ENCODE results near the gene AGPAT3.

GRCh38 chr21:43873673-43874072, 8.7 kb downstream of the AGPAT3 start:
- TF ChIP-seq ZNF394 (tag by site-specific recombination; IDR thresholded peaks at IDR 0.05; ENCODE audit: borderline replicate concordance) (no peak), ZNF777 (tag by site-specific recombination; IDR thresholded peaks at IDR 0.05; ENCODE audit: borderline replicate concordance) (no peak), ZNF121 (tag by site-specific recombination; IDR thresholded peaks at IDR 0.05) (no peak), REST (tag by site-specific recombination; IDR thresholded peaks at IDR 0.05) (no peak), ATF2 (tag by site-specific recombination; IDR thresholded peaks at IDR 0.05; ENCODE audit: low read depth) (no peak), ZNF155 (tag by site-specific recombination; IDR thresholded peaks at IDR 0.05) (no peak), ZNF138 (tag by site-specific recombination; IDR thresholded peaks at IDR 0.05; ENCODE audit: borderline replicate concordance) (no peak), PRDM1 (tag by site-specific recombination; IDR thresholded peaks at IDR 0.05) (no peak), ZXDB (tag by site-specific recombination; IDR thresholded peaks at IDR 0.05) (no peak), ZFP3 (tag by site-specific recombination; IDR thresholded peaks at IDR 0.05; ENCODE audit: low read depth) (no peak)
- TF ChIP-seq, protein P1, sequence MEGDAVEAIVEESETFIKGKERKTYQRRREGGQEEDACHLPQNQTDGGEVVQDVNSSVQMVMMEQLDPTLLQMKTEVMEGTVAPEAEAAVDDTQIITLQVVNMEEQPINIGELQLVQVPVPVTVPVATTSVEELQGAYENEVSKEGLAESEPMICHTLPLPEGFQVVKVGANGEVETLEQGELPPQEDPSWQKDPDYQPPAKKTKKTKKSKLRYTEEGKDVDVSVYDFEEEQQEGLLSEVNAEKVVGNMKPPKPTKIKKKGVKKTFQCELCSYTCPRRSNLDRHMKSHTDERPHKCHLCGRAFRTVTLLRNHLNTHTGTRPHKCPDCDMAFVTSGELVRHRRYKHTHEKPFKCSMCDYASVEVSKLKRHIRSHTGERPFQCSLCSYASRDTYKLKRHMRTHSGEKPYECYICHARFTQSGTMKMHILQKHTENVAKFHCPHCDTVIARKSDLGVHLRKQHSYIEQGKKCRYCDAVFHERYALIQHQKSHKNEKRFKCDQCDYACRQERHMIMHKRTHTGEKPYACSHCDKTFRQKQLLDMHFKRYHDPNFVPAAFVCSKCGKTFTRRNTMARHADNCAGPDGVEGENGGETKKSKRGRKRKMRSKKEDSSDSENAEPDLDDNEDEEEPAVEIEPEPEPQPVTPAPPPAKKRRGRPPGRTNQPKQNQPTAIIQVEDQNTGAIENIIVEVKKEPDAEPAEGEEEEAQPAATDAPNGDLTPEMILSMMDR (tag by site-specific recombination; IDR thresholded peaks at IDR 0.05), result no peak
